GM19463 (cell line): ENCODE measurements around the gene C12orf50.
"Not testable (repeated sequence)": the region's sequence is repeated elsewhere in the genome, so short reads cannot be mapped to it uniquely, and the experiment has no call there.

Source experiments
- ATAC-seq: cut with Tn5 transposase; IDR thresholded peaks from one replicate; pipeline ENCODE4 v1.9.1; 2021; ENCODE audit warnings: mild to moderate bottlenecking, moderate library complexity; ENCODE audit not compliant: unreplicated experiment

C12orf50 gene

GRCh38 chr12:87991483-87991882 lies 37.7 kb downstream of the C12orf50 start:
- no peak for ATAC-seq

DNA sequence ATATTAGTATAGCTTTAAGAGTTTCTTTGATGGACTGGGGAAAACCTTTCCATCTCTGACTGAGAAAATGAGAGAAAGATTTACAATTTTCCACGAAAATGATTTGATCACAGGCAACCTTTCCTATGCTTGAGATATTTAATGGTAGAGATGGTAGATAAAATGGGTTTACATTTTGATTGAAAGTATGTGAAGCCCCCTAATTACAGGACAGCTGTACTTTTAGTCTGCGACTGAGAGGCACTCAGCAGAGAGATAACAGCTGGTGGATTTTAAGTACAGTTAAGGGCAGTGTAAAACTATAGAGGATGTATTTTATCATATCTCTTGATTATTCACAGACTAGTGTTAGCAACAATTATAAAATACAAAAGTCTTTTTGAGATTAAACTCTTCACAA lies 40.7 kb downstream of the C12orf50 start:
- no peak for ATAC-seq

GRCh38 chr12:87985069-87985675 lies 44.0 kb downstream of the C12orf50 start:
- no peak for ATAC-seq

- ATAC-seq = no peak
Observed at GRCh38 chr12:87982208-87982607, 47.0 kb downstream of the C12orf50 start.

DNA sequence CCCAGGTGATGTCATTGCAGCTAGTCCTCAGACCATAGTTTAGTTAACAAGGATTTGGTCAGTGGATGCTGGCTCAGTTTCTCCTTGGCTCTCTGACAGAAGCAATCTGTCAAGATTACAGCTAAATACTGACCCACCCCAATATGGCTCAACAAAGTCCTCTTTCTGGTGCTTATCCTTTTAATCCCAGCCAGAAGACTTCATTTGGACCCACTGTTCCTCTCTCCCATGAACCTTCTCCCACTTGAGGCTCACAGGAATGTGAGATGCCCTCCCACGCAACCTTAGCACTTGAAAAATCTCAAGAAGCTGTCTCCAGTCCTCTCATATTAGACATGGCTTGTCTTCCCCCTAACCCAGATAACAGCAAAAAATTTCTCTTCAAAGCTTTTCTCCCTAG lies 47.7 kb downstream of the C12orf50 start:
- no peak for ATAC-seq

DNA sequence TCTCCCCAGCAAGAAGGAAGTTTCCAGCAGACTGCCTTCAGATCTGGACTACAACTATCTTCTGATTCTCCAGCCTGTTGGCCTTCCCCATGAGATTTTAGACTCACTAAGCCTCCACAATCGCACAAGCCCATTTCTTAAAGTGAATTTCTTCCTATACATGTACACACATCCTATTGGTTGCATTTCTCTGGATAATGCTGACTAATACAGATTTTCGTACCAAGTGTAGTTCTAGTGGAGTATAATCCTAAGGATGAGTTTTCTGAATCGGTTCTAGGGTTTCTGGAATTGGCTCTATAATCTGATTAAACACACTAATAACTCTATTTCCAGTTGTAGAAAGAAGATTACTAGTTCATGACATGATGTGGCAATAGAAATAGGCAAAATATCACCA lies 53.3 kb downstream of the C12orf50 start:
- no peak for ATAC-seq

- ATAC-seq = no peak
Observed at GRCh38 chr12:87967871-87968270, 61.3 kb downstream of the C12orf50 start.

GRCh38 chr12:87960566-87960965 lies 68.6 kb downstream of the C12orf50 start:
- no peak for ATAC-seq

GRCh38 chr12:87954028-87954427 lies 75.2 kb downstream of the C12orf50 start:
- not testable (repeated sequence) for ATAC-seq

GRCh38 chr12:87953256-87953860 lies 75.8 kb downstream of the C12orf50 start:
- ATAC-seq = no peak

GRCh38 chr12:87952850-87953249 lies 76.4 kb downstream of the C12orf50 start:
- ATAC-seq = no peak

DNA sequence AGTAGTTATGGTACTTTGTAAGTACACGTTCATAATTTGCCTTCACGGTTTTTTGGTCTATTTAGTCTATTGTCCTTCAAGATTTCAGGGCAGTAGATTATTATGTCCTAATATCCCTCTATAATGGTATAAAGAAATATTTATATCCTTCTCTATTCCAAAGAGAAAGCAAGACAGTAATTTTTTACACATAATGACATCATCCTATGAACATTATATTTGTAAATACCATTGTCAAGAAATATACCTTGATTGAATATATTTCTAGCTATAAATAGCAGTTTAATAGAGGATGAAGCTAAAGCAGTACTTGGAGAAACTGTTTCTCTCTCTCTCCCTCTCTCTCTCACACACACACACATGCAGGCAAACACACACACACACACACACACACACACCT lies 77.0 kb downstream of the C12orf50 start:
- ATAC-seq = no peak

DNA sequence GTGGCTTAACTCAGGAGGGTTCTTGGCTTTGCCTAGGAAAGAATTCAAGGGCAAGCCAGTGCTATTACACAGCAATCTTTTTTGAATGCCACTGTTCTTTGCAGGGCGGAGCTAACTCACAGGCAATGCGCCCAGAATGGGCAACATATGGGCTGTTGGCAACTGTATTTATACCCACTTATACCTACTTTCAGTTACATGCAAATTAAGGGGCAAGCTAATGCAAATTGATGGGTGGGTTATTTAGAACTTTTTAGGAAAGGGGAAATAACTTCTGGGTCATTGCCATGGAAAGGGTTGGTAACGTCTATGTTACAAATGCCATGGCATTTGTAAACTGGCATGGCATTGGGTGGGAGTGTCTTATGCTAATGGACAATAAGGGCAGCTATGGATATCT lies 85.4 kb downstream of the C12orf50 start:
- ATAC-seq = no peak

DNA sequence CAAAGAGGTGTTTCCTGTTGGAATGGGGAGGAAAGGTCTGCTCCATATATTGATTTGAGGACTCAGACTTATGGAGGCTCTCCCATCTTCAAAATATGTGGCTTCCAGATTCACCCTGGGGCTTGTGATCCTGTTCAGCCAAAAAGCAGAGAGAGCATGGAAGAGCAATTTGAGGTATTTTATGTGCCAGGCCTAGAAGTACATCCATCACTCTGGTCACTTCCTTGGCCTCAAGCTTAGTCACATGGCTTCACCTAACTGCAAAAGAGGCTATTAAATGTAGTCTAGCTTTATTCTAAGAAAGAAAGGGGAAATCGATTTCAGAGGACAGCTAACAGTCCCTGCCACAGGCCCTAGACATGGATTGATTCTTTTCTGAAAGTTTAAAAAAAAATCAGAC lies 86.2 kb downstream of the C12orf50 start:
- no peak for ATAC-seq

- ATAC-seq = no peak
Observed at GRCh38 chr12:87939182-87939581, 90.0 kb downstream of the C12orf50 start.

DNA sequence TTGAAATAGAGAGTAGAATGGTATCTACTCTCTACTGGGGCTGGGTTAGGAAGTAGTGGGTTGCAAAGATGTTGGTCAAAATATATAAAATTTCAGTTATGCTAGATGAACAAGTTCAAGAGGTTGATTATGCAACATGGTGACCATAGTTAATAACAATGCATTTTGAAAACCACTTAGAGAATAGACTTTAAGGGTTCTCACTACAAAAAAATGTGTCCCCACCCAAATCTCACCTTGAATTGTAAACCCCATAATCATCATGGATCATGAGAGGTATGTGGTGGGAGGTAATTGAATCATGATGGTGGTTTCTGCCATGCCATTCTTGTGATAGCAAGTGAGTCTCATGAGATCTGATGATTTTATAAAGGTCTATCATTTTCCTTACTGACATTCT lies 94.0 kb downstream of the C12orf50 start:
- ATAC-seq = no peak

DNA sequence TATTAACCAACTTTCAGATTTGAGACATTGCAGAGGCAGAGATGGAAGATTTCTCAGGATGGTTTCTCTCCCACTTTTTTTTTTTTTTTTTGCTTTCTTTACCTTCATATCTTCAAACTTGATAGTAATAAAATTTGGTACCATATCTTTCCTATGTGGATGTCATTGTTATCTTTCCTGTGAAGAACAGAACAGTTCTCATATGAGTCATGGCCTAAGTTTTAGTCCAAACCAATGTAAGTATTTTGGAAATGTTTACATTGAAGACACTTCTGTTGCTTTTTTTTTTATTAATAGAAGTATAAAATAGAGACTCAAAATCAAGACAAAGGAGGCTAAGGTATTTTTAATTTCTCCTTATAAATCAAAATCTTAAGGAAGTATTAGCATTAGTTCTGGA lies 95.2 kb downstream of the C12orf50 start:
- no peak for ATAC-seq

DNA sequence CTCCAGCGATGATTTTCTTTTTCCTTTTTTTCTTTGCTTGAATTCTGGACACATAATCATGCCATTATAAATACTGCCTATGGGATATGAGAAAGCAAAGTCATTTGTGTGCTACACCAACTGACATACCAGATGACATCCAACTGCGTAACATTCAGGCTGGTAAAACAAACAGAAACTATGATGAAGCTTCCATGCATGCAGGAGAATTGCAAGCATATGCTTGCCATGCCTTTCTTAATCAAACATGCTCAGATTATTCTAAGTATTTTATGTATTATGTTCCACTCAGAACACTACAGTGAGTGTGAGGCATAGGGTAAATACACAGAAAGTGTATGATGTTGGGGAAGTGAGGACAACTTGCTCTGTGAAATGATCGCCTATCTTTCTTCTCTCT lies 97.4 kb downstream of the C12orf50 start:
- no peak for ATAC-seq

DNA sequence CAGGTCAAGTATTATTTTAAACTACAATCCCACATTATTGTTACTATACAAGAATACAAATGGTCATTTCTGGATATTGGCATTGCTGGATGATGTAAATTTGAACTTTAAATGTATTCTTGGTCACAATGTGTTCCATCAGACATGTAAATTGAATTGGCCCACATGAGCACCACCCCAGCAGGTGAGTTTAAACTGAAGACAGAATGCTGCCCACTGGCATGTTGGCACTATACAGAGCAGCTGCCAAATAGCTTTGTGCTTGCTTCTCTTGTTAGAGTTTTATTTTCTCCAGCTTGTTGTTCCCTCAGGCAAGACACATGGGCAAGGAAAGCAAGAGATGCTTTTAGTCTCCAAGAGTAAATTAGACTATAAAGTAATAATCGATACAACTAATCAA lies 98.6 kb downstream of the C12orf50 start:
- ATAC-seq = no peak
